NOMO-1 treated with DMSO at 0.1 percent for 48 hours (cell line): ENCODE measurements around the gene LY6G6F.

Experiments used
- DNase-seq: peaks from one replicate; lab custom pipeline; 2025; ENCODE audit not compliant: unreplicated experiment; lab: John Stamatoyannopoulos, UW

LY6G6F gene

DNA sequence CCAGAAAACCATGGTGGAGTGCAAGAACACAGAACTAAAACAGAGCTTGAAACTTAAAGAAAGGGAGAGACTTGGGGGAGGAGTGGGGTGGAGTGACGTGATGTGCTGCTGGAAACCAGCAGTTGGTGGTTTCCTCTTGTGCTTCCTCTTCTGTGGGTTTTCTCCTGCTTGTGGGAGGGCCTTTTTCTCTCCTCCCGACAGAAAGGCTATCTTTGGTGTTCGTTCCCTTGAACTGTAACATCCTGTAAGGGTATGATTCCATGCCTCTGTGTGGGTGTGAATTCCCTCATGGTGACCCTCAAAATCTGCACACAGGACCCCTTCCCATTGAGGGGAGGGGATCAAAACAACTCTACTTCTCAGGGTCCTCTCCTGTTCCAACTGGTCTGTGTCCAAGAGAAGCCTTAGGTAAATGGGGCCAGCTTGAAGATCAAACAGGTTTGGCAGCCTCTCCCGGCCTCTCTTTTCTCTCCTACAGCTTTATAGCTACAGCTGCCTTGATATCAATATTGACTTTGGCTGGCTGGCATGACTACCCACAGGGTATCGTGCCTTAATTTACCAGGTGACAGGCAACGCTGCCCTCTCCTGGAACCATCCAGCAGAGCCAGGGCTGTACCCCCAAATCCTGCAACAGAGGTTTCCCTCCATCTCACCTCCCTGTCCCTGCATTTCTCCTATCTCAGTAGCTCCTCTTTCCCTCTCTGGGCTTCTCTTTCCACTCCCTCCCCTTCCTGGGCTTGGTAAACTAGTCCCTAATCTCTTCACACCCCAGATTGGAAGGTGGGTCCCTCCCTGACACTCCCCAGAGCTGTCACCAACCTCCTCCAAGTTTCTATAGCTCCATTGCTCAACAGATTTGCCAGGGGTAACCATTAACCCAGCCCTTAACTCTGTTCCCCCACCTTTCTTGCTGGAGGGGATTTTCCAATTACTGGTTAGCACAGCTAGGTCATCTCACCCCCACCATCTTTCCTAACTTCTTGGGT lies 31.6 kb downstream of the LY6G6F start:
- peak; percentile 98 for DNase-seq

DNA sequence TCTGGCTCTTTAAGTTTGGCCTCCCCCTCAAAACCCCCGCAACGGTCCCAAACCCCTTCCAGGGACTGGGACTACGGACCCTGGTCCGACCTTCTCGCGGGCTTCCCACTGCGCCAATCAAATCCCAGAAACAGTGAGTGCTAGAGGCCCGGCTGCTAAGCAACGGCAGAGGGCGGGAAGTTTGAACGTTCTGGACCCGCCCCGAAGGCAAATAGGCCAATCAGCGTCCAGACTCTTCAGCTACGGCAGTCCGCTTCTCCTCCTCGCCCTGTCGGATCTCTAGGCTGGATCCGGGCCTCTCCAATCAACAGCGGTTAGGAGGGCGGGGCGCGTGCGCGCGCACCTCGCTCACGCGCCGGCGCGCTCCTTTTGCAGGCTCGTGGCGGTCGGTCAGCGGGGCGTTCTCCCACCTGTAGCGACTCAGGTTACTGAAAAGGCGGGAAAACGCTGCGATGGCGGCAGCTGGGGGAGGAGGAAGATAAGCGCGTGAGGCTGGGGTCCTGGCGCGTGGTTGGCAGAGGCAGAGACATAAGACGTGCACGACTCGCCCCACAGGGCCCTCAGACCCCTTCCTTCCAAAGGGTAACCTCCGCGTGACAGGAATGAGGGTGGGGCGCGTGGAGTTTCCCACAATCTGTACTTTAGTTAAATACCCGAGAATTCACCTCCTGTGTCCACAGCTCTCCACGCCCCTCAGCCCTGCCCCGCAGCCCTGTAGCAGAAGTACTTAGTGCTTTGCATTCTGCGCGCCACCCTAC lies 33.2 kb downstream of the LY6G6F start, which contains the start of gene MSH5:
TSS of gene MSH5 (plus strand) at position 367 of the 758 bp plus-strand sequence. CDS start 462 bp downstream, outside the sequence.
- DNase-seq, result peak; percentile 100

DNA sequence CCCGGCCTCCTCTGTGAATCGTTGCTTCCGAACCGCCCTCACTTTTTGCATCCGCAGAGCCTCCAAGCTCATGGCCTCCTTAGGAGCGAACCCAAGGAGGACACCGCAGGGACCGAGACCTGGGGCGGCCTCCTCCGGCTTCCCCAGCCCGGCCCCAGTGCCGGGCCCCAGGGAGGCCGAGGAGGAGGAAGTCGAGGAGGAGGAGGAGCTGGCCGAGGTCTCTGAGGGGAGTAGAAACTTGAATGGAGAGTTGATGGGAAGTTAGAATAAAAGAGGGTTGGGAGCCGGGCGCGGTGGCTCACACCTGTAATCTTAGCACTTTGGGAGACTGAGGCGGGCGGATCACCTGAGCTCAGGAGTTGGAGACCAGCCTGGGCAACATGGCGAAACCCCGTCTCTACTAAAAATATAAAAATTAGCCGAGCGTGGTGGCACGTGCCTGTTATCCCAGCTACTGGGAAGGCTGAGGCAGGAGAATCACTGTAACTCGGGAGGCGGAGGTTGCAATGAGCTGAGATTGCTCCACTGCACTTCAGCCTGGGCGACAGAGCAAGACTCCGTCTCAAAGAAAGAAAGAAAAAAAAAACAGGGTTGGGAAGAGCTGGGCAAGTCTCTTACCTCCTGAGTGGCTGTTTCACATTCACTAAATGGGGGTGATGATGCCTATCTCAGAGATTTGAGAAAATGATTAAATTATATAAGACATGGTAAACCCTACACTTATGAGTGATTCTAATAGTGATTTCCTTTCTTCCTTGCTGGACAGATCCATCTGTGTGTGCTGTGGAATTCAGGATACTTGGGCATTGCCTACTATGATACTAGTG lies 33.9 kb downstream of the LY6G6F start:
- peak; percentile 70 for DNase-seq

GRCh38 chr6:31741815-31742214 lies 35.1 kb downstream of the LY6G6F start:
- no peak for DNase-seq

- no peak for DNase-seq
Measured at GRCh38 chr6:31742894-31743293, 36.2 kb downstream of the LY6G6F start.

- no peak for DNase-seq
Measured at GRCh38 chr6:31744422-31744821, 37.8 kb downstream of the LY6G6F start.

- no peak for DNase-seq
Measured at GRCh38 chr6:31749301-31750036, 42.8 kb downstream of the LY6G6F start.

- DNase-seq, result no peak
Measured at GRCh38 chr6:31750411-31751022, 43.9 kb downstream of the LY6G6F start.

GRCh38 chr6:31752739-31753319 lies 46.2 kb downstream of the LY6G6F start:
- DNase-seq, result no peak

- no peak for DNase-seq
Measured at GRCh38 chr6:31758281-31758680, 51.6 kb downstream of the LY6G6F start.
